Hepatocyte (in vitro differentiated cells): ENCODE measurements around the gene CDK18.

ENCODE experiments used
- EZH2 ChIP-seq: fragments of 200-600 bp; sonication (generic); IDR thresholded peaks from 2 replicates; pipeline ENCODE4 v1.6.1; 2016; ENCODE audit warnings: antibody characterized with exemption, mild to moderate bottlenecking, borderline replicate concordance
- EZH2phosphoT487 ChIP-seq: fragments of 200-600 bp; sonication (generic); IDR thresholded peaks from one replicate; pipeline ENCODE4 v1.6.1; 2018; ENCODE audit warnings: antibody characterized with exemption, mild to moderate bottlenecking, low read depth, moderate library complexity; ENCODE audit not compliant: unreplicated experiment, severe bottlenecking
- TF ChIP-seq, protein P1 (sequence below): fragments of 200-600 bp; sonication (generic); IDR thresholded peaks from 2 replicates; pipeline ENCODE4 v1.5.1; 2016; ENCODE audit warnings: antibody characterized with exemption, mild to moderate bottlenecking; ENCODE audit not compliant: poor library complexity

DNA sequence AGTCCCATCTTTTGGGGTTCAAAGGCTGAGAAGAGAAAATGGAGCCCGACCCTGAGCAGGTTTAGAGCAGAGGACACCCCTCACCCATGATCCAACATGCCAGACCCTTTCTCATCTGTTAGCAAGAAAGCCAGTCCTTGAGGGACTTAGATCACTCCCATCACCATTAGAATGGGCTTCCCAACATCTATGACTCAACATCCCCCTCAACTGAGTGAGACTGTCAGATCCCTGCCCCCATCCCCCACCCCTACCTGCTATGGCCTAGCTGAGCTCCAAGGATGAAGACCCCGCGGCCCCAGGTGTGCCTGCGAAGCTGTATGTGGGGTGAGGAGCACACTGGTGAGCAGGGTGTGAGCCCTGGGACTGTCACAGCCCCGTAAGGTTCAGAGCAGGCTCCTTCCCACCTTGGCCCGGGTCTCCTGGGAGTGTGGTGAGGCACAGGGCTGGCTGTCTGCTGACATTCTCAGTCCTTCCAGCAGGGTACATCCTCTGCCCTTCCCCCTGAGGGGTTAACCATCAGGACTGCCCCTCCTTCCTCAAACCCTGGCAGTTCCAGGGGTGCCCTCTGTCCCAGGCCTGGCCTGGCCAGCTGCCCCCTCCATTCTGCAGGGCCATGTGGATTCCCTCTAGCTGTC lies 27.2 kb upstream of the CDK18 start:
- TF ChIP-seq, protein P1, sequence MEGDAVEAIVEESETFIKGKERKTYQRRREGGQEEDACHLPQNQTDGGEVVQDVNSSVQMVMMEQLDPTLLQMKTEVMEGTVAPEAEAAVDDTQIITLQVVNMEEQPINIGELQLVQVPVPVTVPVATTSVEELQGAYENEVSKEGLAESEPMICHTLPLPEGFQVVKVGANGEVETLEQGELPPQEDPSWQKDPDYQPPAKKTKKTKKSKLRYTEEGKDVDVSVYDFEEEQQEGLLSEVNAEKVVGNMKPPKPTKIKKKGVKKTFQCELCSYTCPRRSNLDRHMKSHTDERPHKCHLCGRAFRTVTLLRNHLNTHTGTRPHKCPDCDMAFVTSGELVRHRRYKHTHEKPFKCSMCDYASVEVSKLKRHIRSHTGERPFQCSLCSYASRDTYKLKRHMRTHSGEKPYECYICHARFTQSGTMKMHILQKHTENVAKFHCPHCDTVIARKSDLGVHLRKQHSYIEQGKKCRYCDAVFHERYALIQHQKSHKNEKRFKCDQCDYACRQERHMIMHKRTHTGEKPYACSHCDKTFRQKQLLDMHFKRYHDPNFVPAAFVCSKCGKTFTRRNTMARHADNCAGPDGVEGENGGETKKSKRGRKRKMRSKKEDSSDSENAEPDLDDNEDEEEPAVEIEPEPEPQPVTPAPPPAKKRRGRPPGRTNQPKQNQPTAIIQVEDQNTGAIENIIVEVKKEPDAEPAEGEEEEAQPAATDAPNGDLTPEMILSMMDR, result no peak
- TF ChIP-seq EZH2phosphoT487, result no peak
- TF ChIP-seq EZH2, result no peak
